ENCODE results near the gene SNX1. TPM values are rescaled to one million over a fixed set of nuclear protein-coding genes. Genes with fewer than 3 reads are reported as not detected.

Gene SNX1
- total and polyA plus RNA-seq, 10 of the 15 experiments (the other 5 are each of a cell fraction or from before 2014, with no cell fraction given), result 17.8 to 115 (median 96.3) TPM

DNA sequence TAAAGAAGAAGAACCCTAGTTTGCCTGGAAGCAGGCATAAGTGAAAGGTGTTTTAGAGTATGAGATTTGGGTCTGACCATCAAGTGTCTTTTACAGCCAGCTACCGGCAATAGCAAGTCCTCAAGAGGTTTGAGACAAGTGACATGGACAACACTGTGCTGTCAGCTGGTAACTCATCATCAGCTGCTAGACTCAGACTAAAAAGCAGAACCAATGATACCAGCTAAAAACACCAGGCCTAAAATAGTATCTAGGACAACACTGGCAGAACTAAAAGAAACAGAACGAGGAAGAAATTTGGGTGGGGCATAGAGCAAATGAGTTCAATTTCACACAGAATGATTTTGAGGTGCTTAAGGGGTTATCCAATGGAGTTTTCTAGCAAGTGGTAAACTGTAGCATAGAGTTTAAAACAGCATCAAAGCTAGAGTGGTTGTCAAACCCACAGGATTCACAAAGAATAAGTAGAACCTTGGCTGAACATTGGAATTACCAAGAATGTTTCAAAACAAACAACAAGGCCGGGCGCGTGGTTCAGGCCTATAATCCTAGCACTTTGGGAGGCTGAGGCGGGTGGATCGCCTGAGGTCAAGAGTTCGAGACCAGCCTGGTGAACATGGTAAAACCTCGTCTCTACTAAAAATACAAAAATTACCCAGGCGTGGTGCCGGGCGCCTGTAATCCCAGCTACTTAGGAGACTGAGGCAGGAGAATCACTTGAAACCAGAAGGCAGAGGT lies 6.1 kb upstream of the SNX1 start (continued):
- peak; percentile 55; the same call in 1 of the 2 replicates for TF ChIP-seq RAD51 (IDR thresholded peaks at IDR 0.05)
- no peak for TF ChIP-seq SPI1 (IDR thresholded peaks at IDR 0.05; ENCODE audit: borderline replicate concordance, insufficient read depth, low read depth, low read length)
- no peak for TF ChIP-seq RUNX3 (IDR thresholded peaks at IDR 0.05; ENCODE audit: low read length)
- no peak for TF ChIP-seq FOXM1 (IDR thresholded peaks at IDR 0.05; ENCODE audit: low read depth, low read length)
- no peak for TF ChIP-seq PAX5 (IDR thresholded peaks at IDR 0.05; ENCODE audit: borderline replicate concordance, low read depth, low read length)
- TF ChIP-seq, protein P1, sequence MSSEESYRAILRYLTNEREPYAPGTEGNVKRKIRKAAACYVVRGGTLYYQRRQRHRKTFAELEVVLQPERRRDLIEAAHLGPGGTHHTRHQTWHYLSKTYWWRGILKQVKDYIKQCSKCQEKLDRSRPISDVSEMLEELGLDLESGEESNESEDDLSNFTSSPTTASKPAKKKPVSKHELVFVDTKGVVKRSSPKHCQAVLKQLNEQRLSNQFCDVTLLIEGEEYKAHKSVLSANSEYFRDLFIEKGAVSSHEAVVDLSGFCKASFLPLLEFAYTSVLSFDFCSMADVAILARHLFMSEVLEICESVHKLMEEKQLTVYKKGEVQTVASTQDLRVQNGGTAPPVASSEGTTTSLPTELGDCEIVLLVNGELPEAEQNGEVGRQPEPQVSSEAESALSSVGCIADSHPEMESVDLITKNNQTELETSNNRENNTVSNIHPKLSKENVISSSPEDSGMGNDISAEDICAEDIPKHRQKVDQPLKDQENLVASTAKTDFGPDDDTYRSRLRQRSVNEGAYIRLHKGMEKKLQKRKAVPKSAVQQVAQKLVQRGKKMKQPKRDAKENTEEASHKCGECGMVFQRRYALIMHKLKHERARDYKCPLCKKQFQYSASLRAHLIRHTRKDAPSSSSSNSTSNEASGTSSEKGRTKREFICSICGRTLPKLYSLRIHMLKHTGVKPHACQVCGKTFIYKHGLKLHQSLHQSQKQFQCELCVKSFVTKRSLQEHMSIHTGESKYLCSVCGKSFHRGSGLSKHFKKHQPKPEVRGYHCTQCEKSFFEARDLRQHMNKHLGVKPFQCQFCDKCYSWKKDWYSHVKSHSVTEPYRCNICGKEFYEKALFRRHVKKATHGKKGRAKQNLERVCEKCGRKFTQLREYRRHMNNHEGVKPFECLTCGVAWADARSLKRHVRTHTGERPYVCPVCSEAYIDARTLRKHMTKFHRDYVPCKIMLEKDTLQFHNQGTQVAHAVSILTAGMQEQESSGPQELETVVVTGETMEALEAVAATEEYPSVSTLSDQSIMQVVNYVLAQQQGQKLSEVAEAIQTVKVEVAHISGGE (CRISPR knock-in tag; IDR thresholded peaks at IDR 0.05), result no peak
- TF ChIP-seq POLR2A (IDR thresholded peaks at IDR 0.05; ENCODE audit: low read depth, low read length), result no peak
- TF ChIP-seq EGR1 (IDR thresholded peaks at IDR 0.05; ENCODE audit: borderline replicate concordance in 1 of 2, low read depth in 2 of 2, low read length in 2 of 2), result no peak
- no peak for TF ChIP-seq NBN (IDR thresholded peaks at IDR 0.05)
- TF ChIP-seq RAD21 (IDR thresholded peaks at IDR 0.05; ENCODE audit: insufficient read depth, low read depth, low read length), result no peak
- no peak for TF ChIP-seq PAX8 (IDR thresholded peaks at IDR 0.05)
- TF ChIP-seq SREBF1 (IDR thresholded peaks at IDR 0.05; ENCODE audit: low read length), result no peak
- TF ChIP-seq RB1 (IDR thresholded peaks at IDR 0.05; ENCODE audit: borderline replicate concordance), result no peak
- TF ChIP-seq, protein P2, sequence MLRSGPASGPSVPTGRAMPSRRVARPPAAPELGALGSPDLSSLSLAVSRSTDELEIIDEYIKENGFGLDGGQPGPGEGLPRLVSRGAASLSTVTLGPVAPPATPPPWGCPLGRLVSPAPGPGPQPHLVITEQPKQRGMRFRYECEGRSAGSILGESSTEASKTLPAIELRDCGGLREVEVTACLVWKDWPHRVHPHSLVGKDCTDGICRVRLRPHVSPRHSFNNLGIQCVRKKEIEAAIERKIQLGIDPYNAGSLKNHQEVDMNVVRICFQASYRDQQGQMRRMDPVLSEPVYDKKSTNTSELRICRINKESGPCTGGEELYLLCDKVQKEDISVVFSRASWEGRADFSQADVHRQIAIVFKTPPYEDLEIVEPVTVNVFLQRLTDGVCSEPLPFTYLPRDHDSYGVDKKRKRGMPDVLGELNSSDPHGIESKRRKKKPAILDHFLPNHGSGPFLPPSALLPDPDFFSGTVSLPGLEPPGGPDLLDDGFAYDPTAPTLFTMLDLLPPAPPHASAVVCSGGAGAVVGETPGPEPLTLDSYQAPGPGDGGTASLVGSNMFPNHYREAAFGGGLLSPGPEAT (IDR thresholded peaks at IDR 0.05; ENCODE audit: low read depth), result peak; percentile 28; the same call in 1 of the 2 replicates
- TF ChIP-seq MTA2 (IDR thresholded peaks at IDR 0.05; ENCODE audit: low read depth), result no peak
- no peak for TF ChIP-seq CBFB (IDR thresholded peaks at IDR 0.05; ENCODE audit: low read depth)
- no peak for TF ChIP-seq RCOR1 (conservative IDR thresholded peaks at IDR 0.05; ENCODE audit: low read depth, low read length)
- no peak for TF ChIP-seq ESRRA (IDR thresholded peaks at IDR 0.05; ENCODE audit: low read length)
- peak; percentile 38; the same call in 1 of the 2 replicates for TF ChIP-seq LARP7 (IDR thresholded peaks at IDR 0.05)
- TF ChIP-seq CEBPB (IDR thresholded peaks at IDR 0.05; ENCODE audit: borderline replicate concordance in 1 of 2, low read depth in 2 of 2, low read length in 2 of 2), result no peak
- no peak for TF ChIP-seq POLR2AphosphoS2 (IDR thresholded peaks at IDR 0.05; ENCODE audit: low read depth, low read length)
- TF ChIP-seq, protein P3, sequence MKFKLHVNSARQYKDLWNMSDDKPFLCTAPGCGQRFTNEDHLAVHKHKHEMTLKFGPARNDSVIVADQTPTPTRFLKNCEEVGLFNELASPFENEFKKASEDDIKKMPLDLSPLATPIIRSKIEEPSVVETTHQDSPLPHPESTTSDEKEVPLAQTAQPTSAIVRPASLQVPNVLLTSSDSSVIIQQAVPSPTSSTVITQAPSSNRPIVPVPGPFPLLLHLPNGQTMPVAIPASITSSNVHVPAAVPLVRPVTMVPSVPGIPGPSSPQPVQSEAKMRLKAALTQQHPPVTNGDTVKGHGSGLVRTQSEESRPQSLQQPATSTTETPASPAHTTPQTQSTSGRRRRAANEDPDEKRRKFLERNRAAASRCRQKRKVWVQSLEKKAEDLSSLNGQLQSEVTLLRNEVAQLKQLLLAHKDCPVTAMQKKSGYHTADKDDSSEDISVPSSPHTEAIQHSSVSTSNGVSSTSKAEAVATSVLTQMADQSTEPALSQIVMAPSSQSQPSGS (IDR thresholded peaks at IDR 0.05; ENCODE audit: low read length), result no peak
- TF ChIP-seq, protein P4, sequence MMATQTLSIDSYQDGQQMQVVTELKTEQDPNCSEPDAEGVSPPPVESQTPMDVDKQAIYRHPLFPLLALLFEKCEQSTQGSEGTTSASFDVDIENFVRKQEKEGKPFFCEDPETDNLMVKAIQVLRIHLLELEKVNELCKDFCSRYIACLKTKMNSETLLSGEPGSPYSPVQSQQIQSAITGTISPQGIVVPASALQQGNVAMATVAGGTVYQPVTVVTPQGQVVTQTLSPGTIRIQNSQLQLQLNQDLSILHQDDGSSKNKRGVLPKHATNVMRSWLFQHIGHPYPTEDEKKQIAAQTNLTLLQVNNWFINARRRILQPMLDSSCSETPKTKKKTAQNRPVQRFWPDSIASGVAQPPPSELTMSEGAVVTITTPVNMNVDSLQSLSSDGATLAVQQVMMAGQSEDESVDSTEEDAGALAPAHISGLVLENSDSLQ (IDR thresholded peaks at IDR 0.05), result peak; percentile 87
- TF ChIP-seq NFYA (IDR thresholded peaks at IDR 0.05; ENCODE audit: borderline replicate concordance, low read depth, low read length), result no peak
- TF ChIP-seq FOS (IDR thresholded peaks at IDR 0.05; ENCODE audit: borderline replicate concordance, extremely low read depth, insufficient read length), result no peak

Data from GM12878 (cell line).